ENCODE results near the gene DDX51.

DNA sequence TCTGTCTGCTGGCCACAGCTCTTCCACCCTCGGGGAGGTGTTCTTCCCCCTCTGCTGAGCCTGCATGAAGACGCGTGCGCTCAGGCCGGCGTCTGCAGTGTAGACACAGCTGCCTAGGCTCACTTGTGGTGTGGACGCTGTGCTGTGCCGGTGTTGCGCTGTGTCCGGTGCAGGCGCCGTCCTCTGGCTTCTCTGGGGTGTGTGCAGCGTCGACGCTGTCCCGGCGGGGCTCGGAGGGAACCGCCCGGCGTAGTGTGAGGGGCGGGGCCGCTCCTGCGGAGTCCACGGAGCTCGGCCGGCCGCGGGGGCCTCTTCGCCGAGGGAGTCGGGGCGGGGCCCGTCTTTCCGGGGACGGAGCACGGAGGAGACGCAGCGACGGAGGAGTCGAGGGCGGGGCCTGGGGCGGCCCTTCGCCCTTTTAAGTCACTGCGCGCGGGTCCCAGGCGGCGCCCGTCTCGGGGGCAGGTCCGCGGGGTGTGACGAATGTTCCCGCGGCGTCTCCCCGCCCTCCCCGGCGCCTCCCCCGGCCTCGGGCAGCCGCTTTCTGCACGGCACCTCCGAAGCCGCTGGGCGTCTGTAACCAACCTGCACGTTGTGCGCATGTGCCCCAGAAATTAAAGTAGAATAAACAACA is 45.4 kb upstream of the DDX51 start:
- TF ChIP-seq ATM (IDR thresholded peaks at IDR 0.05; ENCODE audit: borderline replicate concordance), result no peak
- TF ChIP-seq, protein P1, sequence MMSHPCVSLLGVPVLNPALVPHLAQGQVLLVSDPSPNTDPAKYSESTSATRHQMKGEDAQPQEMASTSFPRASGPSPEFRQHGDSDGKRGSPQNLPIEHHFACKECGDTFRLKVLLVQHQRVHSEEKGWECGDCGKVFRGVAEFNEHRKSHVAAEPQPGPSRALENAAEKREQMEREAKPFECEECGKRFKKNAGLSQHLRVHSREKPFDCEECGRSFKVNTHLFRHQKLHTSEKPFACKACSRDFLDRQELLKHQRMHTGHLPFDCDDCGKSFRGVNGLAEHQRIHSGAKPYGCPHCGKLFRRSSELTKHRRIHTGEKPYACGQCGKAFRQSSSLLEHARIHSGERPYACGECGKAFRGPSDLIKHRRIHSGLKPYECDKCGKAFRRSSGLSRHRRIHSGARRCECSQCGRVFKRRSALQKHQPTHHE (CRISPR knock-in tag; IDR thresholded peaks at IDR 0.05; ENCODE audit: borderline replicate concordance), result no peak
- no peak for TF ChIP-seq ZZZ3 (CRISPR knock-in tag; IDR thresholded peaks at IDR 0.05; ENCODE audit: borderline replicate concordance)
- no peak for TF ChIP-seq ZNF670 (CRISPR knock-in tag; IDR thresholded peaks at IDR 0.05; ENCODE audit: borderline replicate concordance)
- TF ChIP-seq CREM (IDR thresholded peaks at IDR 0.05), result no peak
- TF ChIP-seq CREM (CRISPR knock-in tag; IDR thresholded peaks at IDR 0.05), result no peak
- TF ChIP-seq, protein P2, sequence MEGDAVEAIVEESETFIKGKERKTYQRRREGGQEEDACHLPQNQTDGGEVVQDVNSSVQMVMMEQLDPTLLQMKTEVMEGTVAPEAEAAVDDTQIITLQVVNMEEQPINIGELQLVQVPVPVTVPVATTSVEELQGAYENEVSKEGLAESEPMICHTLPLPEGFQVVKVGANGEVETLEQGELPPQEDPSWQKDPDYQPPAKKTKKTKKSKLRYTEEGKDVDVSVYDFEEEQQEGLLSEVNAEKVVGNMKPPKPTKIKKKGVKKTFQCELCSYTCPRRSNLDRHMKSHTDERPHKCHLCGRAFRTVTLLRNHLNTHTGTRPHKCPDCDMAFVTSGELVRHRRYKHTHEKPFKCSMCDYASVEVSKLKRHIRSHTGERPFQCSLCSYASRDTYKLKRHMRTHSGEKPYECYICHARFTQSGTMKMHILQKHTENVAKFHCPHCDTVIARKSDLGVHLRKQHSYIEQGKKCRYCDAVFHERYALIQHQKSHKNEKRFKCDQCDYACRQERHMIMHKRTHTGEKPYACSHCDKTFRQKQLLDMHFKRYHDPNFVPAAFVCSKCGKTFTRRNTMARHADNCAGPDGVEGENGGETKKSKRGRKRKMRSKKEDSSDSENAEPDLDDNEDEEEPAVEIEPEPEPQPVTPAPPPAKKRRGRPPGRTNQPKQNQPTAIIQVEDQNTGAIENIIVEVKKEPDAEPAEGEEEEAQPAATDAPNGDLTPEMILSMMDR (CRISPR knock-in tag; IDR thresholded peaks at IDR 0.05), result no peak
- TF ChIP-seq EZH2 (conservative IDR thresholded peaks at IDR 0.05; ENCODE audit: low read depth, low read length), result no peak
- TF ChIP-seq, protein P3, sequence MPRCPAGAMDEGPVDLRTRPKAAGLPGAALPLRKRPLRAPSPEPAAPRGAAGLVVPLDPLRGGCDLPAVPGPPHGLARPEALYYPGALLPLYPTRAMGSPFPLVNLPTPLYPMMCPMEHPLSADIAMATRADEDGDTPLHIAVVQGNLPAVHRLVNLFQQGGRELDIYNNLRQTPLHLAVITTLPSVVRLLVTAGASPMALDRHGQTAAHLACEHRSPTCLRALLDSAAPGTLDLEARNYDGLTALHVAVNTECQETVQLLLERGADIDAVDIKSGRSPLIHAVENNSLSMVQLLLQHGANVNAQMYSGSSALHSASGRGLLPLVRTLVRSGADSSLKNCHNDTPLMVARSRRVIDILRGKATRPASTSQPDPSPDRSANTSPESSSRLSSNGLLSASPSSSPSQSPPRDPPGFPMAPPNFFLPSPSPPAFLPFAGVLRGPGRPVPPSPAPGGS (CRISPR knock-in tag; IDR thresholded peaks at IDR 0.05), result no peak
- TF ChIP-seq SOX13 (IDR thresholded peaks at IDR 0.05), result no peak
- TF ChIP-seq SOX13 (CRISPR knock-in tag; conservative IDR thresholded peaks at IDR 0.05 in 1 of 2, IDR thresholded peaks at IDR 0.05 in 1 of 2), result no peak
- TF ChIP-seq ARNT2 (CRISPR knock-in tag; IDR thresholded peaks at IDR 0.05; ENCODE audit: low read depth), result no peak
